ENCODE results near the gene PROCR.
"Not testable (repeated sequence)": the region's sequence is repeated elsewhere in the genome, so short reads cannot be mapped to it uniquely, and the experiment has no call there.

Gene PROCR

DNA sequence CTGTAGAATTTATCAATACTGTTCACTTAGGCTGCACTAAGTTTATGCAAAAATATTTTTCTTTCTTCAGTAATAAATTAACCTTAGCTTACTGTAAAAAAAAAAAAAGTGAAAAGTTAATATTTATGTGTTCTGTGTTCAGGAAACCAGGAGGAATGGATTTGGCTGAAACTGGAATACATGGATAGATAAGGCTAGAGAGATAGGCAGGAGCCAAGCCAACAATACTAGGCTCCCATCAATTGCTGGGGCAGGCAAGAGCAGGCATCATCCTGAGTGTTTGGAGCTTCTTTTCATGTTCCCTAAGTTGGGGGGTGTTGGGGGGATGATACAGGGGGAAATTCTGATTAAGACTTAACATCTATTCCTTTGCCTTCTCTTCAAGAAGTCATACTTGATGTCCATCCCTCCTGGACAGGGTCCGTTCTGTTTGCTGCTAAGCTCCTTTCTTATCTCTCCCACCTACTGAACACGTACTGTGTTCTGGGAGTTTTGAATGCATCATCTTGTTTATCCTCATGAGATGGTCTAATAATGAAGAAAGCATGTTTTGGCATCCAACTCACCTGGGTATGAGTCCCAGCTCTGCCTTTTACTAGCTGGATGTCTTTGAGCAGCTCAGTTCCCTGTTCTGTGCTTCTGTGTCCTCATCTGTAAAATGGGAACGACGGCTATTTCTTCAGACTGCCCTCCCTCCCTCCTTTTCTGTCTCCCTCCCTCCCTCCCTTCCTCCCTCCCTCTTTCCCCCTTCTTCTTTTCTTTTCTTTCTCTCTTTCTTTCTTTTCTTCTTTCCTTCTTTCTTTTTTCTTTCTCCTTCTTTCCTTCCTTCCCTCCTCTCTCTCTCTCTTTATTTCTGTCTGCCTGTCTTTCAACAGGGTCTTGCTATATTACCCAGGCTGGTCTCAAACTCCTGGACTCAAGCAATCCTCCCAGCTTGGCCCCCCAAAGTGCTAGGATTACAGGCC, 6.4 kb upstream of the PROCR start:
- no peak for DNase-seq

DNA sequence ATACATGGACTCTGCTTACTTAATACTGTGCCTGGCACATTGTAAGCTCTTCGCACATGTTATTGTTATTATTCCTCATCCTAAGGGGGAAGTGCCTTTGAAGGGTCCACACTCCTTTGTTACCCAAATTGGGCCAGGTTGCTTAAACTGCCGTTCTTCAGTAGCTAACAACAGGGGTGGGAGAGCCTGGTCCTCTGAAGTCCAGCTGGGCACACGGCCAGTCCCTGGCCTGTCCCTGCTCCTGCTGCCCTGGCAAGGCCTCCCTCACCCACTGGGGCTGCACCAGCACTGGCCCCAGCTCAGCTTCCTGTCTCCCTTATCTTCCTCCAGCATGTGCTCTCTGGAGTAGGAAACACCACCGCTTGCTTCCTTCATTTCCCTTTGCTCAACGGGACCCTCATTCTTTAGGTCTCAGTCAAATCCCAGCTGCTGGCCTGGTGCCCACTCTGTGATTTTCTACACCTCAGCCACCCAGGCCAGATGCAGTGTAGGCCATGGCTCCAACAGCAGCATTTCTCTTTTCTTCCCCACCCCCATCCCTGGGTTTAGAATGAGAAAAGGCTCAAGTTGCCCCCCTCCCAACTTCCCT, 5.5 kb upstream of the PROCR start:
- DNase-seq = no peak

DNA sequence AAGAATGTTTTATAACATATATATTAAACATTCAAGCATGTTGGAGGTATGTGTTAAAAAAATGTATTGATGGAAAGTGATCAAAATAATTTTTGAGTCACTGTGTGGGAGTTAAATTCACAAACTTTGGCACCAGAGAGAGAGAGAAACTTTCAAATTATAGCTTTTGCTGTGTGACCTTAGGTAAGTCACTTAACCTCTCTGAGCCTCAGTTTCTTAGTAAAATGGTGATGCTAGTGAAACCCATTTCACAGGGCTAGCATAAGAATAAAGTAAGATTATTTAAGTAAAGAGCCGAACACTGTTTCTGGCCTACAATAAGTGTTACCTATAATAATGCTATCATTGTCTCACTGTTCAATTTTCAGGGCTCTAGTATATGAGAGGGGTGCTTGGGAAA, 4.1 kb upstream of the PROCR start:
- no peak for DNase-seq

DNA sequence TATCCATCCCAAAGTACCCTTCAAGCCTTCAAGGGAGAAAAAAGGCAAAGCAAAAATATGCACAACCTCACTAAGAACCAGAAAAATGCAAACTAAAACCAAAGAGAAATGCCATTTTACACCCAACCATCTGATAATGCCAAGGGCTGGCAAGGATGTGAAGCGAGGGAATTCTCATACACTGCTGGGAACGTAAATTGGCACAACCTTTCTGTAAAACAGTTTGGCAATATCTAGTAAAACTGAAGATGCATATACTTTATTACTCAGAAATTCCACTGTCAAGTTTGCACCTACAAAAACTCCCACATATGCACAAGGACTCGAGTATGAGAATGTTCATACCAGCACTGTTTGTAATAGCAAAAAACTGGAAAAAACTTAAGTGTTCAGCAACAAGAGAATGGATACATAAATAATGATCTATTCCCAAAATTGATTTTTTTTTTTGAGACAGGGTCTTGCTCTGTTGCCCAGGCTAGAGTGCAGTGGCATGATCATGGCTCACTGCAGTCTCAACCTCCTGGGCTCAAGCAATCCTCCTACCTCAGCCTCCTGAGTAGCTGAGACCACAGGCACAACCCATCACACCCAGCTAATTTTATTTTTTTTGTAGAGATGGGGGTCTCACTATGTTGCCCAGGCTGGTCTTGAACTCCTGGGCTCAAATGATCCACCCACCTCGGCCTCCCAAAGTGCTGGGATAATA, 3.0 kb upstream of the PROCR start:
- DNase-seq = not testable (repeated sequence)

DNA sequence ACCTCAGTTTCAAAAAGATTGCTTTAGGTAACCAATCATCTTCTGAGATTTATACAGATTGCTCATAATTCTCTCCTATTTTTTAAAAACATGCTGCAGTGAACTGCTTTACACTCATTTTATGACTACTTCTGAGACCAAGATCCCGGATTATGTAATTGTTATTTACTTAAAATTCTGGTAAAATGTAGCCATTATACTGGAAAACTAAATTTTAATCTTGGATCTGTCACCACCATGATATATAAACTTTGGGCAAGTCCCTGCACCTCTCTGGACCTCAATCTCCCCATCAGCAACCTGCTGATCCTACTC, 477 bp upstream of the PROCR start:
- no peak for DNase-seq

DNA sequence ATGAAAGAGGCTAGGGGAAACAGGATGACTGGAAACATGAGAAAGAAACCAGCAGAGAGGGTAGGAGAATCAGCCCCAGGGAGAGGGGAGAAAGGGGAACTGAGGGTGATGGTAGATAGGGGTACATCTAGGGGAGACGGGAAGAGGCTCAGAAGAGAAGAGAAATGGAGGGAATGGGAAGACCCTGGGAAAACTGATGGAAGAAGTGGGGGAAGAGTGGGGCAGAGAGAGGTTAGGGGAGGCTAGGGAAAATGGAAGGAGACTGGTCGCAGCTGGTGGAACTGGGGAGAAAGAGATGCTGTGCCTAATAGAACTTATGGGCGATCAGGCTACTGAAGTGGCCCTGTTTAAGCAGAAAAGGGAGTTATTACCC, 548 bp downstream of the PROCR start:
- DNase-seq = no peak

DNA sequence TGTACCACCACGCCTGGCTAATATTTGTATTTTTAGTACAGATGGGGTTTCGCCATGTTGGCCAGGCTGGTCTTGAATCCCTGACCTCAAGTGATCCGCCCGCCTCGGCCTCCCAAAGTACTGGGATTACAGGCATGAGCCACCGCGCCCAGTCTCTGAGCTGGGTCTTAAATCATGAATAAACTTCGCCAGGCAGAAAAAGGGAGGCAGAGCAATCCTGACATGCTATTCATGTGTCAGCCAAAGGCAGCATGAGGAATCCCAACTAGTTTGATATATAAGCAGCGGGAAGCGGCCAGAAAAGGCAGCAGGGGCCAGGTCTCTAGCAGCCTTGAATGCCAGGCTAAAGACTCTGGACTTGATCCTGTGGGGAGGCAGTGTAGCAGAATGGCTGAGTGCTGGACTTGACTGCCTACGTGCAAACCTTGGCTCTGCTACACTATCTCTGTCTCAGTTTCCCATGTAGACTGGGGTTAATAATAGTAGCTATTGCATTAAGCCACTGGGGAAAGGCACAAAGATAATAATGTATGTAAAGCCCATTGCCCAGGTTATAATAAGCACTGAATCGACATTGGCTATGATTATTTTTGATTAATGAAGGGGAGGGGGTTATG, 1.8 kb downstream of the PROCR start:
- no peak for DNase-seq

DNA sequence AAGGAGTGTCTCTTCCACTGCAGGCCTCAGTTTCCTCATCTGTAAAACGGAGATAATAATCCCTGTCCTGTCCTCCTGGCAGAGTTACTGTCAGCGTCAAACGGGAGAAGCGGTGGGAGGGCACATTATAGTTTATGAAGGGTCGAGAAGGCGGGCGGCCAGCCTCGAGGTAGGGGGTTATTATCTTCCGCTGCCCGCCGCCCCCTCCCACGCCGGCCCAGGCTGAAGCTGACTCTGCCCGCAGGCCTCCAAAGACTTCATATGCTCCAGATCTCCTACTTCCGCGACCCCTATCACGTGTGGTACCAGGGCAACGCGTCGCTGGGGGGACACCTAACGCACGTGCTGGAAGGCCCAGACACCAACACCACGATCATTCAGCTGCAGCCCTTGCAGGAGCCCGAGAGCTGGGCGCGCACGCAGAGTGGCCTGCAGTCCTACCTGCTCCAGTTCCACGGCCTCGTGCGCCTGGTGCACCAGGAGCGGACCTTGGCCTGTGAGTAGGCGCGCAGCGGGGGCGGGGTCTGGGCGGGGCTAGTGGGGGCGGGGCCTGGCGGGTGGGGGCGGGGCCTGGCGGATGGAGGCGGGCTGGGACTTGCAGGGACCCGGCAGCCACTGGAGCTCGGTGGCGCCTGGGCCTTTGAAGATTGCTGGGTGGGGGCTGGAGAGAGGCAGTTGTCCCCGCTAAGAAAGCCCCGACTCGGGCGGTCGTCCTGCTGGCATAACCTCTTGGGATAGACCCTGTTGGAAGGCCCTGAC, 2.8 kb downstream of the PROCR start:
- no peak for DNase-seq

DNA sequence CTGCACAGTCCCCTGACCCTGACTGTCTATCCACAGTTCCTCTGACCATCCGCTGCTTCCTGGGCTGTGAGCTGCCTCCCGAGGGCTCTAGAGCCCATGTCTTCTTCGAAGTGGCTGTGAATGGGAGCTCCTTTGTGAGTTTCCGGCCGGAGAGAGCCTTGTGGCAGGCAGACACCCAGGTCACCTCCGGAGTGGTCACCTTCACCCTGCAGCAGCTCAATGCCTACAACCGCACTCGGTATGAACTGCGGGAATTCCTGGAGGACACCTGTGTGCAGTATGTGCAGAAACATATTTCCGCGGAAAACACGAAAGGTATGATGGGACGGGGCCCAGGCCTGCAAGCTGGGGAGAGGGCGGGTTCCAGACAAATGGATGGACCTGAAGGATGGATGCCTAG, 4.3 kb downstream of the PROCR start:
- DNase-seq = no peak

DNA sequence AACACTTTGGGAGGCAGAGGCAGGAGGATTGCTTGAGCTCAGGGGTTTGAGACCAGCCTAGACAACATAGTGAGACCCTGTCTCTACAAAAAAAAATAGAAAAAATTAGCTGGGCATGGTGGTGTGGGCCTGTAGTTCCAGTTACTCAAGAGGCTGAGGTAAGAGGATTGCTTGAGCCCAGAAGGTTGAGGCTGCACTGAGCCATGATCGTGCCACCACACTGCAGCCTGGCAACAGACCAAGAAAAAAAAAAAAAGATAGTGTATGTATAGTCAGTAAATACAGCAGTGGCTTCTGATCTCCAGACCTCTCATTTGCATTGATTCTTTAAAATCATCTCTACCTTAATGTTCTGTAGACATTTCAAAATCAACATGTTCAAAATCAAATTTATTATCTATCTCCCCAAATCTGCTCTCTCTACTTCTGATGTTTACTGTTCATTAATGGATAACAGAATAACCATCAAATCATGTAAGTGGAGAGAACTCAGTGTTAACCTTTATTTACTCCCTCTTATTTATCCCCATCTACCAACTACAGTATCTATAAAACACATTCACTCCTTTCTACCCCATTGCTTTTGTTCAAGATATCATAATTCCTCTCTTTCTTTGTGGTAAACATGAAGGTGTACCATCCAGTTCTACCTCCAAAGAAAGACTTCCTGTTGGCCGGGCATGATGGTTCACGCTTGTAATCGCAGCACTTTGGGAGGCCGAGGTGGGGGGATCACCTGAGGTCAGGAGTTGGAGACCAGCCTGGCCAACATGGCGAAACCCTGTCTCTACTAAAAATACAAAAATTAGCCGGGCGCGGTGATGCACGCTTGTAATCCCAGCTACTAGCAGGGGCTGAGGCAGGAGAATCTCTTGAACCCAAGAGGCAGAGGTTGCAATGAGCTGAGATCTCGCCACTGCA, 7.7 kb downstream of the PROCR start:
- no peak for DNase-seq

DNA sequence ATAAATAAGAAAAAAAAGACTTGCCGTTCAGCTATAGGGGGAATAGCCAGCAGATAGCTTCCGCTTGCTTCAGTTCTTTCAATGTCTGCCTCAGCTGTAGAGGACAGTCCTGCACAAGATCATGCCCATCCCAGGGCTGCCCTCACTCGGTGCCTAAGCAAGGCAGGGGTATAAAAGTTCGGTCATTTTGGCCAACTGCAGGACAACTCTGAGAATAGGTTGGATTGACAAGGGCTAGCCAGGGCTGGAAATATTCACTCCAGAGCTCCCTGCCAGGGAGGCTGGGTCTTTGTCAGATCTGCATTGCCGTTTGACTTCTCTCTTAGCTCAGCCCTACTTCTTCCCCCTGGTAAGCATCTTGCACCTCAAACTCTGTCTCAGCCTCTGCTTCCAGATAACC, 8.4 kb downstream of the PROCR start:
- DNase-seq = no peak

DNA sequence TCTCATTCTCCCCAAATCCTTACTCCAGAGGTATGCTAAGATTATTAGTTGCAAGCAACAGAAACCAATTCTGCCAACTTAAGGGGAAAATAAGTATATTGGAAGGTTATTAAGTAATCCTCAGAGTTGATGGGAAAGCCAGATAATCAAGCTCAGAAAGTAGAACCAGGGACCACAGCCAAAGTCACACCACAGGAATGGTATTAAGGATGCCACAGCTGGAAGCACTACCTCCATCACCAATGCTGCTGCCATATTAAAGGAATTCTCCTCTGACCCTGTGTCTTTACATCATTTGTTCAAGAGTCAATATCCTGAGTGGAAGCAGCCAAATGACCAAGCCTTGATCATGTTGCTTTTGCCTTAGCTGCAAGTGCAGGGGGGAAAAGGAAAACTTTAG, 9.9 kb downstream of the PROCR start:
- DNase-seq = no peak

DNA sequence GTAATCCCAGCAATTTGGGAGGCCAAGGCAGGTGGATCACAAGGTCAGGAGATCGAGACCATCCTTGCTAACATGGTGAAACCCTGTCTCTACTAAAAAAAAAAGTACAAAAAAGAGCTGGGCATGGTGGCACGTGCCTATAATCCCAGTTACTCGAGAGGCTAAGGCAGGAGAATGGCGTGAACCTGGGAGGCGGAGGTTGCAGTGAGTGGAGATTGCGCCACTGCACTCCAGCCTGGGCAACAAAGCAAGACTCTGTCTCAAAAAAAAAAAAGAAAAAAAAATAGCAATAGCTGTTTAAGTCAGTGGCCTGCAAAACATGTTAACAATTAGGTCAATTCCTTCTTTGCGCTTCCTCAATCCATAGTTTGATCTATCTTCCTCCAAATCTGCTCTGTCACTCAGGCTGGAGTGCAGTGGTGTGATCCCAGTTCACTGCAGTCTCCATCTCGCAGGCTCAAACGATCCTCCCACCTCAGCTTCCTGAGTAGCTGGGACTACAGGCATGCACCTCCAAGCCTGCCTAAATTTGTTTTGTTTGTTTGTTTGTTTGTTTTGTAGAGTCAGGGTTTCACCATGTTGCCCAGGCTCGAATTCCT, 14.9 kb downstream of the PROCR start:
- not testable (repeated sequence) for DNase-seq

DNA sequence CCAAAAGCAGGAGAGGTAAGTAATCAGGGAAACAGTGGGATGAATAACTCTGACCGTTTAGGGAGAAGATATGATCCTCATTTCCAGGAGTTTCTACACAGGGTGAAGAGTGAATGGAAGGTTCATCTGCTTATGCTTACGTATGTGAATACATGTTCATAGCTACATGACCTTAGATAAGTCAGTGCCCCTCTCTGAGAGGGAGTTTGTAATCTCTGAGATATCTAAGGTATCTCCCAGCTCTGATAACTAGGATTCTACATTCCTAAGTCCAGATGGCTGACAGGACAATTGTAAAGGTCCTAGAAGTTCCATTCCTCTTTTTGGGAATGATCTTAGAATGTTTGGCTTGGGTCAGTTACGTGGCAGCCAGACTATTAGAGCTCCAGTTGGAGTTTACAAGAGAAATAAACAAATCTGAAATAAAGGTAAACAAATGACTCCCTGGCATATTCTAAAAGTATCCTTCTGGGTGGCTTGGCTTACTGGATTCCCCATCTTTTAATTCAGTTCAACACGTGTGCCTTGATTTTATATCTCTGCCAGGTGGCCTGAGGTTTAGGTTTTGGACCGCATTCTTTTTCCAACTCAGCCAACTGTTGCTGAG, 15.8 kb downstream of the PROCR start:
- no peak for DNase-seq

DNA sequence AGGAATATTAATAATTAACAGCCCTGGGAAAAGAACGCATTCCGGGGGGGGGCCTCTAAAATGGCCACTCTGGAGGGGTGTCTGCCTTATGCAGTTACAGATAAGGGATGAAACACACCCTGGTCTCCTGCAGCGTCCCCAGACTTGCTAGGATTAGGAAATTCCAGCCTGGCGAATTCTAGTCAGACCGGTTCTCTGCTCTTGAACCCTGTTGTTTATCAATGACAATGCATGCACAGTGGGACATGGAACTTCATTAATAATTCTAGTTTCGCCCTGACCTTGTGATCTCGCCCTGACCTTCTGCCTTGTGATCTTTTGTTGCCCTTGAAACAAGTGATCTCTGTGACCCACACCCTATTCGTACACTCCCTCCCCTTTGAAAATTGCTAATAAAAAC, 17.4 kb downstream of the PROCR start:
- not testable (repeated sequence) for DNase-seq

DNA sequence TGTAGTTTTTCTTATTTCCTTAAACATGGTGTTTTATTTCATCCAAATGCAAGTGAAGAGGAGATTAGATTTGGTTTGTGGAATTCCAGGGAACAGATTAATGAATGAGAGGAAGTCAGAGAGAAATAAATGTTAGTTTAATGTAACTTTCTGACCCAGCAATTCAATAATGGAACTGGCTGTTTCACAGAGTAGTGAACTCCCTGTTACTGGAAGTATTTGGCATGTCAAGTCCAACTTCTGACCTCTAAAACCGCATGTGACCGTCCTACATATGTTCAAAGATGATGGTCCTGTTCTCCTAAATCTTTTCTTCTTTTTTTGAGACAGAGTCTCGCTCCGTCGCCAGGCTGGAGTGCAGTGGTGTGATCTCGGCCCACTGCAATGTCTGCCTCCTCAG, 18.7 kb downstream of the PROCR start:
- DNase-seq = no peak

DNA sequence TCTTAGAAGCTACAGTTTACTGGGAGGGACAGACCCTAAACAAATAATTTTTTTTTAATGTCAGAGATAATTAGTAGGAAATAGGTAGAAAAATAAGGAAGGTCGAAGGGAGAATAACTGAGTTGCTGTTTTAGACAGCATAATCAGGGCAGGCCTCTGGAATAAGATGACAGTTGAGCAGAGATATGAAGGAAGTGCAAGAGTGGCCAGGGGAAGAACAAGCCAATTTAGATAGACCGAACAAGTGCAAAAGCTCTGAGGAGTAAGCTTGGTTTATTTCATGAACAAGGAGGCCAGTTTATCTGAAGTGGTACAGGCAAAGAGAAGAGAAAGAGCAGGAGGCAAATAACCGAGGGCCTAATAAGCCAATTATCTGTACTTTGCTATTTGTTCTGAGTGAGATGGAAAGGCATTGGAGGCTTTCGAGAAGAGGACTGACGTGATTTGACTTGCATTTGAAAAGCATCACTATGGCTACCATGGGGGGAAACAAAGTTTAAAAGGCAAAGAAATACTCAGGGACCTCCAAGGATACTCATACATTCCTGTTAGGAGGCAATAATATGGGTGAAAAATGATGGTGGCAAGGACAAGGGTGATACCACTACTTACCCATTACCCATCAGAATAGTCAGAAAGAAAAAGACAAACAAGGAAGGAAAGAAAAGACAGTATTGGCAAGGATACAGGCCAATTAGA, 19.7 kb downstream of the PROCR start:
- no peak for DNase-seq

DNA sequence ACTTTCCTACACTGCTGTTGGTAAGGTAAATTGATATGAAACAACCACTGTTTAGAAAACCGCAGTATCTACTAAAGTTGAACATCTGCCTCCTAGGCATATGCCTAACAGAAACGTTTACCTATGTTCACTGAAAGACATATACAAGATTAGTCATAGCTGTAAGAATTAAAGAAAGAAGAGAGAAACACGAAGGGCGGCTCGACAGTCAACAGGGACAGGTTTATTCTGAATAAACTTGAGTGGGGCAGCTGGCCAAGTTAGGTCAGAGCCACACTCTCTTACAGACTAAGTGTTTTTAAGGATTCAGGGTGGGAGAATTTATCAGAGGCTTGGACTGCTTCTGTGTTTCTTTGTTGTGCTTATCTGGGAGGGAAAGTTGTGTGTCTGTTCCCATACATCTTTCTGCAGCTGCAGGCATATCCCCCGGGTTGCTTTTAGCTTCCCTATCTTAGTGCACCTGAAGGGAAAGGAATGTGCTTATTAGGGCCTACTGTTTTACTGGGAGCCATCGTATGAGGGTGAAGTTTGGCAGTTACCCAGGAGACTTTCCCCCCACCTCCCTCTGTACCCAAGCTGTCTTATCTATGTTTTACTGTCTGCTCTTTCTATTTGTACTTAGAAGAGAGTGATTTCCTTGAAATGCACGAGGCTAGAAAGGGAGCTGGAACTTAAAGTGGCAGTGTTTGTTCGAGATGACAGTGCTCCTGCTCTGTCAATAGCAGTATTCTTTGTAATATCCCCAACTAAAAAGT, 20.4 kb downstream of the PROCR start:
- DNase-seq = no peak

DNA sequence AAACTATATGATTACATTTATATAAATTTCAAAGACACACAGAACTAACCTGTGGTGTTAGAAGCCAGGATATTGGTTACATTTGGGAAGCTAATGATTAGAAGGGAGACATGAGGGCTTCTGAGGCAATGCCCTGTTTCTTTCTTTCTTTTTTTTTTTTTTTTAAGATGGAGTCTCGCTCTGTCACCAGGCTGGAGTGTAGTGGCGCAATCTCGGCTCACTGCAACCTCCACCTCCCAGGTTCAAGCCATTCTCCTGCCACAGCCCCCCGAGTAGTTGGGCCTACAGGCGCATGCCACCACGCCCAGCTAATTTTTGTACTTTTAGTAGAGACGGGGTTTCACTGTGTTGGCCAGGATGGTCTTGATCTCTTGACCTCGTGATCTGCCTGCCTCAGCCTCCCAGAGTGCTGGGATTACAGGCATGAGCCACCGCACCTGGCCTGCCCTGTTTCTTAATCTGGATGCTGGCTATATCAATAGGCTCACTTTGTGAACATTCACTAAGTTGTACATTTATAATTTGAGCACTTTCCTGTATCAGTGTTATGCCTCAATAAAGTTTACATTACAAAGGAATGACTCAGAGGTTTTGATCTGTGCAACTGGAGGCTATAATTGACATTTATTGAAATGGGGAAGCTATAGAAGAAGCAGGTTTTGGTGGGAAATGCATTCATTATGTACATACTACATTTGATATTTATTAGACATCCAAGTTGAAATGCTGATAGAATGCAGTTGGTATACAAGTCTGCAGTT, 21.3 kb downstream of the PROCR start:
- not testable (repeated sequence) for DNase-seq
